ENCODE data around the gene TUBGCP6. TPM values are rescaled to one million over a fixed set of nuclear protein-coding genes. Genes with fewer than 3 reads are reported as not detected.

TUBGCP6 gene
- total and polyA plus RNA-seq, 2 donors from 2014 or later, result 19.2 to 52.0 TPM

DNA sequence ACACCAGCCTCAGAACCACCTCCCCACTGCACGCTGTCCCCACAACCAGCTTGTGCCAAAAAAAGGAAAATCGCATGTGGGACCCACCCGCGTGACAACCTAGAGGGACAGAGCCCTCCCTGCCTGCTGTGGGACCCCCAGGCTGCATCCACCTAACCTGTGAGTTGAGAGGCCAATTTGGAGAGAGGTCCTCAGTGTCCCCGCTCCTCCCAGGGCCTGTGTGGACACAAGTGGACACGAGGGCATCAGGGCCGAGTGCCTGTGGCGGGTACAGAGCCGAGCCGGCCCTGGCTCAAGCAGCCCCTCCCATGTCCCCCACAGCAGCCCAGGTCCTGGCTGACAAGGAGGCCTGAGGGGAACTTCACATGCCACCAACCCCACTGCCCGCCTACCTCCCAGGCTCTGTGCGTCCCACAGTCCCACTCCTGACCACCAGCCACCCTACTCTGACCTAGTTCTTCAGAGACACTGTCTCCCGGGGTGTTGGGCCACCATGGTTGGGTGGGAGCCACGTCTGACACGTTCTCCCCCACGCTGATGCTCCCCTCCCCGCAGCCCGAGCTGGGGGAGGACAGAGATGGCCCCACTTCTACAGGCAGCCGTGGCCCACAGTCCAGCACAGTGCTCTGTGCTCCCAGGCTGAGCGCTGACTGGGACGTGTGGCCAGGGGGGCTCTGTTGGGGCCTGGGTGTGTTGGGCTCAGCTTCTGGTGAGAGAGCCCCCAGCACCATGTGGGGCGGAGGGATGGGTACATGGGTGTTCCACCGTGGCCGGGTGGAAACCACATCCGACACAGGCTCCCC is 24.8 kb downstream of the TUBGCP6 start:
- Histone ChIP-seq H3K9me3 (ENCODE audit: control insufficient read depth in 2 of 3, insufficient read depth in 1 of 3, low read length in 3 of 3) (no peaks in the 10 kb centered on the region), H3K36me3 (ENCODE audit: control insufficient read depth in 2 of 3, insufficient read depth in 3 of 3, low read length in 3 of 3) (peaks cover 2 to 38% (median 26%) of the 10 kb centered on the region in 3 donors), H3K9ac (ENCODE audit: low read length in 3 of 3) (no peak overlapping the region), H3K27me3 (ENCODE audit: control insufficient read depth, insufficient read depth, low read length) (no peaks in the 10 kb centered on the region), H3K4me1 (ENCODE audit: control insufficient read depth in 2 of 3, insufficient read depth in 2 of 3, low read depth in 1 of 3, low read length in 3 of 3) (peaks cover 0 to 3% (median 0%) of the 10 kb centered on the region in 3 donors), H3K4me3 (ENCODE audit: low read length in 3 of 3) (no peak overlapping the region), H3K27ac (ENCODE audit: low read depth in 2 of 2, low read length in 2 of 2) (no peak overlapping the region)
- FAIRE-seq (no peak), DNase-seq (no peak)
- intact Hi-C loops (cut with DNase I), result no loop called here
- TF ChIP-seq, protein P1, sequence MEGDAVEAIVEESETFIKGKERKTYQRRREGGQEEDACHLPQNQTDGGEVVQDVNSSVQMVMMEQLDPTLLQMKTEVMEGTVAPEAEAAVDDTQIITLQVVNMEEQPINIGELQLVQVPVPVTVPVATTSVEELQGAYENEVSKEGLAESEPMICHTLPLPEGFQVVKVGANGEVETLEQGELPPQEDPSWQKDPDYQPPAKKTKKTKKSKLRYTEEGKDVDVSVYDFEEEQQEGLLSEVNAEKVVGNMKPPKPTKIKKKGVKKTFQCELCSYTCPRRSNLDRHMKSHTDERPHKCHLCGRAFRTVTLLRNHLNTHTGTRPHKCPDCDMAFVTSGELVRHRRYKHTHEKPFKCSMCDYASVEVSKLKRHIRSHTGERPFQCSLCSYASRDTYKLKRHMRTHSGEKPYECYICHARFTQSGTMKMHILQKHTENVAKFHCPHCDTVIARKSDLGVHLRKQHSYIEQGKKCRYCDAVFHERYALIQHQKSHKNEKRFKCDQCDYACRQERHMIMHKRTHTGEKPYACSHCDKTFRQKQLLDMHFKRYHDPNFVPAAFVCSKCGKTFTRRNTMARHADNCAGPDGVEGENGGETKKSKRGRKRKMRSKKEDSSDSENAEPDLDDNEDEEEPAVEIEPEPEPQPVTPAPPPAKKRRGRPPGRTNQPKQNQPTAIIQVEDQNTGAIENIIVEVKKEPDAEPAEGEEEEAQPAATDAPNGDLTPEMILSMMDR (IDR thresholded peaks at IDR 0.05; ENCODE audit: borderline replicate concordance, extremely low read depth, insufficient read depth), result no peak

DNA sequence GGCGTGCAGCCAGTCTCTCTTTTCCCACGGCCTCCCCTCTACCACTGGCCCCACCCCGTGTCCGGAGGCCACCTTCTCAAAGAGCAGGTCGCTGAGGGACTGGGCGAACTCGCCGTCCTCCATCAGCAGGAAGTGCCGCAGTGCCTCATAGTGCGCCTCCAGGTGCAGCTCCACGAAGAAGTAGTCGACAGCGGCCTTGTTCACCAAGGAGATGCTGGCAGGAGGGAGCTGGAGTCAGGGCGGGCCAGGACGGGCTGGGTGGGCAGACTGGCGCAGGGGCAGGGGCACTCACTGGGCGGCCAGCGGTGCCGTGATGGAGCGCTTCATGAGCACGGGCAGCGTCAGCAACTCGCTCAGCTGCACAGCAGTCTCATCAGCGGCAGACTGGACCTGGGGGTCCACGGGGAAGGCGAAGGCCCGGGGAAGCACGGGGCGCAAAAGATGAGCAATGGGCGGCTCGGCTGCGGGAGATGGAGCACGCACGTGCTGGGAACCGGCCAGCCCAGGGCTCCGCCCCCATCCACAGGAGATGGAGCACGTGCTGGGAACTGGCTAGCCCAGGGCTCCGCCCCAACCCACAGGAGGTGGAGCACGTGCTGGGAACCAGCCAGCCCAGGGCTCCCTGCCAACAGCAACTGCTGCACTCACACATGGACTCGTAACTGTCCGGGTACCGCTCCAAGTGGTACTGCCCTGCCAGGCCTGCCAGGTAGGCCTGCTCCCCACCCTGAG is 25.7 kb downstream of the TUBGCP6 start:
- no peak overlapping the region for H3K9ac ChIP-seq (ENCODE audit: low read length in 3 of 3)
- no peak for FAIRE-seq
- H3K27me3 ChIP-seq (ENCODE audit: control insufficient read depth, insufficient read depth, low read length), result no peaks in the 10 kb centered on the region
- no peak overlapping the region for H3K4me3 ChIP-seq (ENCODE audit: low read length in 3 of 3)
- peak; percentile 18 to 90 (median 66) for DNase-seq
- TF ChIP-seq, protein P1 (IDR thresholded peaks at IDR 0.05; ENCODE audit: borderline replicate concordance, extremely low read depth, insufficient read depth), result no peak
- H3K9me3 ChIP-seq (ENCODE audit: control insufficient read depth in 2 of 3, insufficient read depth in 1 of 3, low read length in 3 of 3), result no peaks in the 10 kb centered on the region
- no peak overlapping the region for H3K27ac ChIP-seq (ENCODE audit: low read depth in 2 of 2, low read length in 2 of 2)
- H3K4me1 ChIP-seq (ENCODE audit: control insufficient read depth in 2 of 3, insufficient read depth in 2 of 3, low read depth in 1 of 3, low read length in 3 of 3), result peaks cover 0 to 4% (median 0%) of the 10 kb centered on the region in 3 donors
- H3K36me3 ChIP-seq (ENCODE audit: control insufficient read depth in 2 of 3, insufficient read depth in 3 of 3, low read length in 3 of 3), result peaks cover 2 to 40% (median 29%) of the 10 kb centered on the region in 3 donors
- intact Hi-C loops (cut with DNase I), result no loop called here

DNA sequence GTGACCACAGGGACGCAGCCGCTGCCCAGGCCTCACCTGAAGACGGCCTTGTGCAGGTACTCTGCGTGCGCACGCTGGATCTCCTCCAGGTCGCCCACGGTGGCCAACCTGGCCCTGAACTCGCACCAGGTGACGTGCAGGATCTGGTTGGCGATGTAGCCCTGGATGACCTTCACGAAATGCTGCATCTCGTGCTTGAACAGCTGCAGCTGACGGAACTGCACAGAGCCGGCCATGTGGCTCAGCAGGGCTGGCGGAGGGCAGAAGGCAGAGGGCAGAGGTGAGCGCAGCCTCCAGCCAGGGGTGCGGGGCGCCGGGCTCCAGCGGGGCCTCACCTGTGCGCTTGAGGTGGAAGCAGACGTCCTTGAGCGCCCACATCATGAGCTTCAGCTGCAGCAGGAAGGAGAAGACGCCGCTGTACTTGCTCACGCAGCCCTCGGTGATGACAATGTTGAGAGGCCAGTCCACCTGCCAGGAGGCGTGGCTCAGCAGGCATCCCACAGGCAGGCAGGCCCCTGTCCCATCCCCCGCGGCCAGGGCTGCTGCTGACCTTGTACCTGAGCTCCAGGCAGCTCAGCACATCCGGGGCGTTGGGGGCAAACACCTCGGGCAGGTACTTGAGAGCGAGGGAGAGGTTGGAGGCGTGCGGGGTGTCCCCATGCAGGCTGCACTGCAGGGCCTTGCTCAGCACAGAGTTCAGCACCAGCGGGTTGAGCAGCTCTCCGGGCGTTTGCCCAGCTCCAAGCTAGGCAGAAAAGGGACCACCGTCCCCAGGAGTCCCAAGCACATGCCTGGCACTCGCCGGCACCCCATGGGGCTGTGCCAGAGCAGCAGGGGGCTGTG is 26.4 kb downstream of the TUBGCP6 start:
- TF ChIP-seq, protein P1 (IDR thresholded peaks at IDR 0.05; ENCODE audit: borderline replicate concordance, extremely low read depth, insufficient read depth), result no peak
- peaks cover 2 to 35% (median 26%) of the 10 kb centered on the region in 3 donors for H3K36me3 ChIP-seq (ENCODE audit: control insufficient read depth in 2 of 3, insufficient read depth in 3 of 3, low read length in 3 of 3)
- no peaks in the 10 kb centered on the region for H3K27me3 ChIP-seq (ENCODE audit: control insufficient read depth, insufficient read depth, low read length)
- peak in 2 of 5 donors; percentile 53 to 75 for DNase-seq
- no peak overlapping the region for H3K4me3 ChIP-seq (ENCODE audit: low read length in 3 of 3)
- no peak for FAIRE-seq
- no peak overlapping the region for H3K27ac ChIP-seq (ENCODE audit: low read depth in 2 of 2, low read length in 2 of 2)
- intact Hi-C loops (cut with DNase I), result no loop called here
- H3K4me1 ChIP-seq (ENCODE audit: control insufficient read depth in 2 of 3, insufficient read depth in 2 of 3, low read depth in 1 of 3, low read length in 3 of 3), result peaks cover 0 to 4% (median 0%) of the 10 kb centered on the region in 3 donors
- H3K9me3 ChIP-seq (ENCODE audit: control insufficient read depth in 2 of 3, insufficient read depth in 1 of 3, low read length in 3 of 3), result no peaks in the 10 kb centered on the region
- no peak overlapping the region for H3K9ac ChIP-seq (ENCODE audit: low read length in 3 of 3)
